GM12878 (cell line): ENCODE measurements around the gene ZNF546. TPM values are rescaled to one million over a fixed set of nuclear protein-coding genes. Genes with fewer than 3 reads are reported as not detected.

ENCODE experiments used
- ATF7 ChIP-seq: fragments of 450-650 bp; IDR thresholded peaks from 2 replicates; pipeline ENCODE4 v1.6.1; 2016; ENCODE audit warnings: low read depth, mild to moderate bottlenecking
- BCL11A ChIP-seq: IDR thresholded peaks from 2 replicates; pipeline ENCODE4 v1.6.1; 2011; ENCODE audit warnings: low read depth, low read length
- BCL3 ChIP-seq: IDR thresholded peaks from 2 replicates; pipeline ENCODE4 v1.6.1; 2011; ENCODE audit warnings: borderline replicate concordance, low read depth, mild to moderate bottlenecking, moderate library complexity, low read length; ENCODE audit not compliant: insufficient read depth, poor library complexity, severe bottlenecking
- BMI1 ChIP-seq: fragments of 450-650 bp; IDR thresholded peaks from 2 replicates; pipeline ENCODE4 v1.6.1; 2016; ENCODE audit warnings: mild to moderate bottlenecking, moderate library complexity, borderline replicate concordance
- CREM ChIP-seq: IDR thresholded peaks from 2 replicates; pipeline ENCODE4 v1.6.1; 2014; ENCODE audit warnings: antibody characterized with exemption, low read depth
- IKZF1 ChIP-seq: fragments of 450-650 bp; conservative IDR thresholded peaks from 2 replicates; pipeline ENCODE4 v1.6.1; 2017; ENCODE audit warnings: antibody characterized with exemption, mild to moderate bottlenecking
- MTA2 ChIP-seq: fragments of 450-650 bp; IDR thresholded peaks from 2 replicates; pipeline ENCODE4 v1.6.1; 2016; ENCODE audit warnings: low read depth, mild to moderate bottlenecking, moderate library complexity
- NBN ChIP-seq: fragments of 450-650 bp; IDR thresholded peaks from 2 replicates; pipeline ENCODE4 v1.6.1; 2016
- NFIC ChIP-seq: IDR thresholded peaks from 2 replicates; pipeline ENCODE4 v1.6.1; 2012; ENCODE audit warnings: low read depth, mild to moderate bottlenecking, inconsistent platforms, low read length, moderate library complexity
- NKRF ChIP-seq: fragments of 450-650 bp; conservative IDR thresholded peaks from 2 replicates; pipeline ENCODE4 v1.6.1; 2017; ENCODE audit warnings: mild to moderate bottlenecking, moderate library complexity
- PAX5 ChIP-seq: IDR thresholded peaks from 2 replicates; pipeline ENCODE4 v1.6.1; 2011; ENCODE audit warnings: low read depth, low read length, borderline replicate concordance
- POLR2A ChIP-seq: IDR thresholded peaks from 2 replicates; pipeline ENCODE4 v1.6.1; 2011; ENCODE audit warnings: low read depth, mild to moderate bottlenecking, low read length
- RELA ChIP-seq: fragments of 450-650 bp; IDR thresholded peaks from 2 replicates; pipeline ENCODE4 v1.8.0; 2014; ENCODE audit warnings: borderline replicate concordance; ENCODE audit not compliant: partially characterized antibody
- SMAD5 ChIP-seq: IDR thresholded peaks from 2 replicates; pipeline ENCODE4 v1.6.1; 2016; ENCODE audit warnings: antibody characterized with exemption, low read depth
- SMARCA5 ChIP-seq: fragments of 450-650 bp; IDR thresholded peaks from 2 replicates; pipeline ENCODE4 v1.6.1; 2017; ENCODE audit warnings: mild to moderate bottlenecking
- SREBF1 ChIP-seq: IDR thresholded peaks from 2 replicates; pipeline ENCODE4 v1.6.1; 2012; ENCODE audit warnings: mild to moderate bottlenecking, low read length
- TAF1 ChIP-seq: IDR thresholded peaks from 2 replicates; pipeline ENCODE4 v1.6.1; 2011; ENCODE audit warnings: mild to moderate bottlenecking, low read depth, low read length, borderline replicate concordance
- USF1 ChIP-seq: IDR thresholded peaks from 2 replicates; pipeline ENCODE4 v1.6.1; 2011; ENCODE audit warnings: borderline replicate concordance, low read depth, mild to moderate bottlenecking, moderate library complexity, mixed read lengths, low read length; ENCODE audit not compliant: insufficient read depth; ENCODE audit errors: extremely low read length
- USF2 ChIP-seq: IDR thresholded peaks from 2 replicates; pipeline ENCODE4 v1.6.1; 2011; ENCODE audit warnings: low read depth, low read length, improper control_type of control experiment, borderline replicate concordance
- YY1 ChIP-seq: IDR thresholded peaks from 2 replicates; pipeline ENCODE4 v1.6.1; 2011; ENCODE audit warnings: low read depth, mild to moderate bottlenecking, low read length
- ZNF622 ChIP-seq: fragments of 450-650 bp; IDR thresholded peaks from 2 replicates; pipeline ENCODE4 v1.6.1; 2017; ENCODE audit warnings: mild to moderate bottlenecking, inconsistent platforms
- polyA plus RNA-seq, 11 experiments: library from polyadenylated mRNA; depleted of rRNA in 4 of 11; unstranded in 6 of 11; stranded (reverse) in 5 of 11; fragments of >200 nt; fragmentation: Nextera tagmentation in 4 of 11; fragmentation: Illumina TruSeq in 1 of 11; extraction: Ambion mirVana in 4 of 11; extraction: Trizol in 1 of 11; gene quantifications; 1 replicate in 1 of 11; 2 replicates in 10 of 11; pipeline versions ENCODE4 v1.2.1 to v1.2.3, GENCODE V29; 2011 to 2016; ENCODE audit warnings: inconsistent platforms in 2 of 11, missing spikeins in 2 of 11, low read depth in 1 of 11
- total RNA-seq, 4 experiments: library from RNA; depleted of rRNA in 3 of 4; stranded (reverse); fragments of >200 nt in 3 of 4; fragmentation: Illumina TruSeq in 1 of 4; extraction: Trizol in 1 of 4; gene quantifications; 2 replicates each; pipeline versions ENCODE4 v1.2.1 to v1.2.3, GENCODE V29; 2013 to 2021
- TF ChIP-seq, protein P1 (sequence below): IDR thresholded peaks from 2 replicates; pipeline ENCODE4 v1.6.1; 2012; ENCODE audit warnings: low read depth, low read length, improper control_type of control experiment
- TF ChIP-seq, protein P2 (sequence below): fragments of 450-650 bp; IDR thresholded peaks from 2 replicates; pipeline ENCODE4 v1.6.1; 2017; ENCODE audit warnings: borderline replicate concordance

The ZNF546 gene
- total and polyA plus RNA-seq, 10 of the 15 experiments (the other 5 are each of a cell fraction or from before 2014, with no cell fraction given), result 0.88 to 4.1 (median 2.4) TPM

- TF ChIP-seq POLR2A, result peak; percentile 98
- peak; percentile 65; the same call in 1 of the 2 replicates for TF ChIP-seq SMAD5
- peak; percentile 13; the same call in 1 of the 2 replicates for TF ChIP-seq ATF7
- no peak for TF ChIP-seq BCL11A
- TF ChIP-seq, protein P1, sequence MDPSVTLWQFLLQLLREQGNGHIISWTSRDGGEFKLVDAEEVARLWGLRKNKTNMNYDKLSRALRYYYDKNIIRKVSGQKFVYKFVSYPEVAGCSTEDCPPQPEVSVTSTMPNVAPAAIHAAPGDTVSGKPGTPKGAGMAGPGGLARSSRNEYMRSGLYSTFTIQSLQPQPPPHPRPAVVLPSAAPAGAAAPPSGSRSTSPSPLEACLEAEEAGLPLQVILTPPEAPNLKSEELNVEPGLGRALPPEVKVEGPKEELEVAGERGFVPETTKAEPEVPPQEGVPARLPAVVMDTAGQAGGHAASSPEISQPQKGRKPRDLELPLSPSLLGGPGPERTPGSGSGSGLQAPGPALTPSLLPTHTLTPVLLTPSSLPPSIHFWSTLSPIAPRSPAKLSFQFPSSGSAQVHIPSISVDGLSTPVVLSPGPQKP, result peak; percentile 79
- TF ChIP-seq, protein P2, sequence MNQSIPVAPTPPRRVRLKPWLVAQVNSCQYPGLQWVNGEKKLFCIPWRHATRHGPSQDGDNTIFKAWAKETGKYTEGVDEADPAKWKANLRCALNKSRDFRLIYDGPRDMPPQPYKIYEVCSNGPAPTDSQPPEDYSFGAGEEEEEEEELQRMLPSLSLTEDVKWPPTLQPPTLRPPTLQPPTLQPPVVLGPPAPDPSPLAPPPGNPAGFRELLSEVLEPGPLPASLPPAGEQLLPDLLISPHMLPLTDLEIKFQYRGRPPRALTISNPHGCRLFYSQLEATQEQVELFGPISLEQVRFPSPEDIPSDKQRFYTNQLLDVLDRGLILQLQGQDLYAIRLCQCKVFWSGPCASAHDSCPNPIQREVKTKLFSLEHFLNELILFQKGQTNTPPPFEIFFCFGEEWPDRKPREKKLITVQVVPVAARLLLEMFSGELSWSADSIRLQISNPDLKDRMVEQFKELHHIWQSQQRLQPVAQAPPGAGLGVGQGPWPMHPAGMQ, result peak; percentile 57; the same call in 1 of the 2 replicates
- peak; percentile 64 for TF ChIP-seq SMARCA5
- no peak; the same call in 1 of the 2 replicates for TF ChIP-seq MTA2
- no peak for TF ChIP-seq BMI1
- TF ChIP-seq NFIC, result peak; percentile 33; the same call in 1 of the 2 replicates
- TF ChIP-seq NKRF, result peak; percentile 78; the same call in 1 of the 2 replicates
- peak; percentile 9; the same call in 1 of the 2 replicates for TF ChIP-seq PAX5
- TF ChIP-seq NBN, result peak; percentile 75; the same call in 1 of the 2 replicates
- no peak for TF ChIP-seq USF2
- TF ChIP-seq IKZF1, result peak; percentile 87; the same call in 1 of the 2 replicates
- no peak for TF ChIP-seq USF1
- TF ChIP-seq ZNF622, result no peak
- 0 out of 2 replicates have a peak, but pooled peaks have one; percentile 56 for TF ChIP-seq SREBF1
- peak; percentile 62; the same call in 1 of the 2 replicates for TF ChIP-seq CREM
- peak; percentile 28; the same call in 1 of the 2 replicates for TF ChIP-seq YY1
- TF ChIP-seq BCL3, result no peak
- peak; percentile 80 for TF ChIP-seq TAF1
- peak; percentile 19 for TF ChIP-seq RELA
Measured at GRCh38 chr19:39996811-39997637, at the start of gene ZNF546 (continued).
